HG03135 (cell line): ENCODE measurements around the gene VCX2.
"Not testable (repeated sequence)": the region's sequence is repeated elsewhere in the genome, so short reads cannot be mapped to it uniquely, and the experiment has no call there.

Experiments used
- ATAC-seq: cut with Tn5 transposase; IDR thresholded peaks from one replicate; pipeline ENCODE4 v1.9.1; 2021; ENCODE audit warnings: mild to moderate bottlenecking, moderate library complexity; ENCODE audit not compliant: unreplicated experiment

Gene VCX2

DNA sequence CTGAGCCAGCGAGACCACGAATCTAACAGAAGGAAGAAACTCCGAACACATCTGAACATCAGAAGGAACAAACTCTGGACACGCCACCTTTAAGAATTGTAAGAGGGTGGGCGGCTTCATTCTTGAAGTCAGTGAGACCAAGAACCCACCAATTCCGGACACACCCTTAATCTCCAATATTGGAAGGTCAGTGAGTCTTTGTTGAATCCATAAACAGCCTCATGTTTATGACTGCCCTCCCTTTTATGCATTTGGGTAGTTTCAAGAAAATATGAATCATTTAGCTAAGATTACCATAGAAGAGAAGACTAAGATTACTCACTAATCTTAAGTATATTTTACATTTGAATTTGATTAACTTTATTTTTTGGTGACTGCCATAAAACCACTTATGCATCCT lies 48.5 kb downstream of the VCX2 start:
- no peak for ATAC-seq

DNA sequence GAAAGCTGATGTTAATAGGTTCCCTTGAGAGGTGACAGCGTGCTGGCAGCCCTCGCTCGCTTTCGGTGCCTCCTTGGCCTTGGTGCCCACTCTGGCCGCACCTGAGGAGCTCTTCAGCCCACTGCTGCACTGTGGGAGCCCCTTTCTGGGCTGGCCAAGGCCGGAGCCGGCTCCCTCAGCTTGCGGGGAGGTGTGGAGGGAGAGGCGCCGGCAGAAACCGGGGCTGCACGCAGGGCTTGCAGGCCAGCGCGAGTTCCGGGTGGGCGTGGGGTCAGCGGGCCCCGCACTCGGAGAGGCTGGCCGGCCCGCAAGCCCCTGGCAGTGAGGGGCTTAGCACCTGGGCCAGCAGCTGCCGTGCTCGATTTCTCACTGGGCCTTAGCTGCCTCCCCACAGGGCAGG lies 49.7 kb downstream of the VCX2 start:
- ATAC-seq = not testable (repeated sequence)
